Measurements from ENCODE around the gene APOBEC4. TPM values are rescaled to one million over a fixed set of nuclear protein-coding genes. Genes with fewer than 3 reads are reported as not detected.

APOBEC4 gene
- total RNA-seq, 4 donors from 2014 or later, result 0.14 TPM; not detected in 3

GRCh38 chr1:183635606-183636333 lies 17.3 kb downstream of the APOBEC4 start, which contains the start of gene ARPC5:
ARPC5 (minus strand) TSS chr1:183635783; CDS start chr1:183635659, 124 bp downstream.
- H3K9me3 ChIP-seq, result no peaks in the 10 kb centered on the region
- H3K27me3 ChIP-seq, result no peaks in the 10 kb centered on the region
- H3K36me3 ChIP-seq, result no peaks in the 10 kb centered on the region
- peak; percentile 97 for DNase-seq
- peak within 1 kb of the TSS; percentile 86 to 98 (median 96) for H3K4me3 ChIP-seq
- in situ Hi-C loops (cut with MboI; ENCODE audit: low pct_ligation_motif_present in 1 of 4, low pct_unique_long_range_greater_than_20kb in 1 of 4, low sequenced_read_pairs in 3 of 4) (loop anchor here in 2 of 4 donors (10.0 to 25.0 kb wide), 2 partner anchors 161 to 173 kb away; partner anchors contain the start of gene SMG7 (in 2 of the 2)), intact Hi-C loops (cut with DNase I; ENCODE audit: low total_unique reads) (loop anchor here (5.0 kb wide), 1 partner anchor 163 kb away; the partner anchor contains the start of gene SMG7)
- peaks cover 9 to 47% (median 27%) of the 10 kb centered on the region in 4 donors for H3K4me1 ChIP-seq
- peak within 1 kb of the TSS; percentile 94 to 99 (median 96) for H3K27ac ChIP-seq
- WGBS, 2 donors (ENCODE audit: low coverage in 1 of 2), result 0% methylated on average over 64 of the region's 65 CpGs; no CpG with 5 or more reads in 1 of the 2 donors
- TF ChIP-seq EP300 (IDR thresholded peaks at IDR 0.05; ENCODE audit: low read depth), result no peak
- TF ChIP-seq POLR2A (IDR thresholded peaks at IDR 0.05), result peak; percentile 97
- TF ChIP-seq POLR2AphosphoS5 (IDR thresholded peaks at IDR 0.05), result peak; percentile 96 to 98 (median 97)
- no peak for TF ChIP-seq CTCF (IDR thresholded peaks at IDR 0.05)

- no peaks in the 10 kb centered on the region for H3K9me3 ChIP-seq
- peak overlapping the region; percentile 86 to 98 (median 96) for H3K4me3 ChIP-seq
- H3K27me3 ChIP-seq, result no peaks in the 10 kb centered on the region
- peaks cover 0 to 5% (median under 1%) of the 10 kb centered on the region in 4 donors for H3K36me3 ChIP-seq
- in situ Hi-C loops (cut with MboI; ENCODE audit: low pct_ligation_motif_present in 1 of 4, low pct_unique_long_range_greater_than_20kb in 1 of 4, low sequenced_read_pairs in 3 of 4) (loop anchor here in 2 of 4 donors (10.0 to 25.0 kb wide), 2 partner anchors 160 to 173 kb away; partner anchors contain the start of gene SMG7 (in 2 of the 2)), intact Hi-C loops (cut with DNase I; ENCODE audit: low total_unique reads) (loop anchor here (5.0 kb wide), 1 partner anchor 163 kb away; the partner anchor contains the start of gene SMG7)
- WGBS, 2 donors (ENCODE audit: low coverage in 1 of 2), result 0% methylated on average over 40 of the region's 42 CpGs; no CpG with 5 or more reads in 1 of the 2 donors
- DNase-seq, result peak; percentile 51
- TF ChIP-seq POLR2AphosphoS5 (IDR thresholded peaks at IDR 0.05), result no peak
- H3K27ac ChIP-seq, result peak overlapping the region; percentile 94 to 99 (median 96)
- peaks cover 9 to 53% (median 33%) of the 10 kb centered on the region in 4 donors for H3K4me1 ChIP-seq
These were observed 18.0 kb downstream of the APOBEC4 start for GRCh38 chr1:183635099-183635605.

GRCh38 chr1:183634429-183635065 lies 18.6 kb downstream of the APOBEC4 start:
- in situ Hi-C loops (cut with MboI; ENCODE audit: low pct_ligation_motif_present in 1 of 4, low pct_unique_long_range_greater_than_20kb in 1 of 4, low sequenced_read_pairs in 3 of 4) (loop anchor here in 2 of 4 donors (10.0 to 25.0 kb wide), 2 partner anchors 160 to 172 kb away; partner anchors contain the start of gene SMG7 (in 2 of the 2)), intact Hi-C loops (cut with DNase I; ENCODE audit: low total_unique reads) (loop anchor here (5.0 kb wide), 1 partner anchor 162 kb away; the partner anchor contains the start of gene SMG7)
- H3K27ac ChIP-seq, result peak overlapping the region; percentile 94 to 99 (median 96)
- WGBS, 2 donors (ENCODE audit: low coverage in 1 of 2), result 0 to 1% methylated on average over 9 to 10 of the region's 10 CpGs
- no peaks in the 10 kb centered on the region for H3K27me3 ChIP-seq
- peaks cover 0 to 11% (median 4%) of the 10 kb centered on the region in 4 donors for H3K36me3 ChIP-seq
- peaks cover 9 to 59% (median 35%) of the 10 kb centered on the region in 4 donors for H3K4me1 ChIP-seq
- DNase-seq, result no peak
- no peaks in the 10 kb centered on the region for H3K9me3 ChIP-seq
- peak overlapping the region; percentile 86 to 98 (median 96) for H3K4me3 ChIP-seq
- TF ChIP-seq POLR2A (IDR thresholded peaks at IDR 0.05) (no peak), CTCF (IDR thresholded peaks at IDR 0.05) (no peak), EP300 (IDR thresholded peaks at IDR 0.05; ENCODE audit: low read depth) (no peak), POLR2AphosphoS5 (IDR thresholded peaks at IDR 0.05) (no peak)

- Histone ChIP-seq H3K27me3 (no peaks in the 10 kb centered on the region), H3K4me1 (peaks cover 9 to 62% (median 36%) of the 10 kb centered on the region in 4 donors), H3K4me3 (peak overlapping the region; percentile 86 to 98 (median 96)), H3K27ac (peak overlapping the region; percentile 94 to 99 (median 96)), H3K36me3 (peaks cover 0 to 18% (median 7%) of the 10 kb centered on the region in 4 donors), H3K9me3 (no peaks in the 10 kb centered on the region)
- intact Hi-C loops (cut with DNase I; ENCODE audit: low total_unique reads) (no loop called here), in situ Hi-C loops (cut with MboI; ENCODE audit: low pct_ligation_motif_present in 1 of 4, low pct_unique_long_range_greater_than_20kb in 1 of 4, low sequenced_read_pairs in 3 of 4) (loop anchor here in 2 of 4 donors (10.0 to 25.0 kb wide), 2 partner anchors 159 to 172 kb away; partner anchors contain the start of gene SMG7 (in 2 of the 2))
- DNase-seq, result no peak
- WGBS, 2 donors (ENCODE audit: low coverage in 1 of 2), result 0 to 10% methylated on average over 1 of the region's 1 CpG
- no peak for TF ChIP-seq EP300 (IDR thresholded peaks at IDR 0.05; ENCODE audit: low read depth)
- peak; percentile 33 for TF ChIP-seq POLR2A (IDR thresholded peaks at IDR 0.05)
- peak; percentile 40 to 78 (median 51) for TF ChIP-seq CTCF (IDR thresholded peaks at IDR 0.05)
- peak; percentile 66 to 73 (median 72) for TF ChIP-seq POLR2AphosphoS5 (IDR thresholded peaks at IDR 0.05)
These were observed 19.3 kb downstream of the APOBEC4 start for GRCh38 chr1:183633676-183634343.

Measured in transverse colon (tissue), 4 donors.